OCI-LY1 (cell line): ENCODE measurements around the gene IGSF6.

Source experiments
- H2AFZ ChIP-seq: fragments of 200-600 bp; sonication (generic), shearing (Covaris generic); 2 replicates; pipeline ENCODE4 v1.6.0; 2014; ENCODE audit warnings: antibody characterized with exemption, mild to moderate bottlenecking, low read length
- H3F3A ChIP-seq: fragments of 200-600 bp; sonication (generic), shearing (Covaris generic); 2 replicates; pipeline ENCODE4 v1.6.0; 2014; ENCODE audit warnings: mild to moderate bottlenecking, antibody characterized with exemption, low read length, moderate library complexity; ENCODE audit not compliant: insufficient read depth
- H3K27ac ChIP-seq: fragments of 200-600 bp; sonication (generic); 2 replicates; pipeline ENCODE4 v1.5.1; 2014; ENCODE audit warnings: low read length, mixed run types, mild to moderate bottlenecking, low read depth; ENCODE audit not compliant: poor library complexity, severe bottlenecking
- H3K27me3 ChIP-seq: fragments of 200-600 bp; sonication (generic); 2 replicates; pipeline ENCODE4 v1.6.0; 2014; ENCODE audit warnings: antibody characterized with exemption, mild to moderate bottlenecking, low read length, moderate library complexity; ENCODE audit not compliant: insufficient read depth
- H3K36me3 ChIP-seq: fragments of 200-600 bp; sonication (generic); 2 replicates; pipeline ENCODE4 v1.6.1; 2014; ENCODE audit warnings: mild to moderate bottlenecking, antibody characterized with exemption, low read length, moderate library complexity, mixed read lengths; ENCODE audit not compliant: insufficient read depth
- H3K4me1 ChIP-seq: fragments of 200-600 bp; sonication (generic); 2 replicates; pipeline ENCODE4 v1.5.1; 2014; ENCODE audit warnings: mild to moderate bottlenecking, low read length, moderate library complexity; ENCODE audit not compliant: insufficient read depth, severe bottlenecking
- H3K4me2 ChIP-seq: fragments of 200-600 bp; sonication (generic), shearing (Covaris generic); 2 replicates; pipeline ENCODE4 v1.6.1; 2014; ENCODE audit warnings: low read length
- H3K4me3 ChIP-seq: fragments of 200-600 bp; sonication (generic); 2 replicates; pipeline ENCODE4 v1.5.1; 2014; ENCODE audit warnings: low read length, low read depth, mild to moderate bottlenecking, mixed read lengths; ENCODE audit not compliant: poor library complexity, severe bottlenecking
- H3K79me2 ChIP-seq: fragments of 200-600 bp; shearing (Covaris generic); 2 replicates; pipeline ENCODE4 v1.6.1; 2016; ENCODE audit warnings: mixed run types, low read length, mixed read lengths; ENCODE audit not compliant: insufficient read depth
- H3K9ac ChIP-seq: fragments of 200-600 bp; sonication (generic), shearing (Covaris generic); 2 replicates; pipeline ENCODE4 v1.6.1; 2014; ENCODE audit warnings: mild to moderate bottlenecking, low read length, mixed read lengths
- H3K9me2 ChIP-seq: fragments of 200-600 bp; sonication (generic), shearing (Covaris generic); 2 replicates; pipeline ENCODE4 v1.6.1; 2014; ENCODE audit warnings: low read depth, mild to moderate bottlenecking, low read length, mixed read lengths
- H3K9me3 ChIP-seq: fragments of 200-600 bp; shearing (Covaris generic); 2 replicates; pipeline ENCODE4 v1.6.1; 2014; ENCODE audit warnings: low read length, mixed read lengths
- H4K20me1 ChIP-seq: fragments of 200-600 bp; sonication (generic), shearing (Covaris generic); 2 replicates; pipeline ENCODE4 v1.6.0; 2016; ENCODE audit warnings: mild to moderate bottlenecking, low read length; ENCODE audit not compliant: insufficient read depth
- CTCF ChIP-seq: fragments of 200-600 bp; sonication (generic), shearing (Covaris generic); IDR thresholded peaks from 2 replicates; pipeline ENCODE4 v1.5.1; 2017; ENCODE audit warnings: mild to moderate bottlenecking, antibody characterized with exemption, low read length, moderate library complexity, mixed read lengths
- EZH2 ChIP-seq: fragments of 200-600 bp; sonication (generic), shearing (Covaris generic); IDR thresholded peaks from 2 replicates; pipeline ENCODE4 v1.8.0; 2017; ENCODE audit warnings: borderline replicate concordance, mixed run types, mild to moderate bottlenecking, antibody characterized with exemption, low read length, moderate library complexity, mixed read lengths

The IGSF6 gene

GRCh38 chr16:21664801-21665492, 12.5 kb upstream of the IGSF6 start:
- TF ChIP-seq EZH2, result no peak
- TF ChIP-seq CTCF, result no peak
- Histone ChIP-seq H4K20me1 (no peaks in the 10 kb centered on the region), H3K27ac (no peak overlapping the region), H3K4me2 (no peak overlapping the region), H3K36me3 (no peaks in the 10 kb centered on the region), H3F3A (no peaks in the 10 kb centered on the region), H3K9me3 (no peaks in the 10 kb centered on the region), H3K79me2 (no peaks in the 10 kb centered on the region), H3K4me3 (no peak overlapping the region), H3K9ac (no peak overlapping the region), H3K27me3 (no peaks in the 10 kb centered on the region), H3K4me1 (peaks cover 13% of the 10 kb centered on the region), H3K9me2 (no peaks in the 10 kb centered on the region), H2AFZ (no peak overlapping the region)

GRCh38 chr16:21663889-21664647, 11.7 kb upstream of the IGSF6 start, which contains the start of gene OTOA:
TSS of gene OTOA (plus strand) at chr16:21663968. CDS start at chr16:21678515, 14,547 bp downstream.
- Histone ChIP-seq H3K27me3 (no peaks in the 10 kb centered on the region), H3K4me2 (peak within 1 kb of the TSS; percentile 76), H3K36me3 (no peaks in the 10 kb centered on the region), H4K20me1 (no peaks in the 10 kb centered on the region), H2AFZ (no peak within 1 kb of the TSS), H3K9ac (no peak within 1 kb of the TSS; the same call in 1 of the 2 replicates), H3K4me1 (peaks cover 13% of the 10 kb centered on the region), H3K79me2 (no peaks in the 10 kb centered on the region), H3K4me3 (peak within 1 kb of the TSS; percentile 50), H3F3A (no peaks in the 10 kb centered on the region), H3K9me3 (no peaks in the 10 kb centered on the region), H3K27ac (no peak within 1 kb of the TSS), H3K9me2 (no peaks in the 10 kb centered on the region)
- no peak for TF ChIP-seq EZH2
- no peak for TF ChIP-seq CTCF

GRCh38 chr16:21659124-21659523, 6.7 kb upstream of the IGSF6 start:
- Histone ChIP-seq H2AFZ (no peak overlapping the region), H4K20me1 (no peaks in the 10 kb centered on the region), H3K9me2 (no peaks in the 10 kb centered on the region), H3K9me3 (no peaks in the 10 kb centered on the region), H3K27ac (no peak overlapping the region), H3K4me1 (peaks cover 37% of the 10 kb centered on the region), H3K9ac (no peak overlapping the region), H3K4me2 (no peak overlapping the region), H3K4me3 (no peak overlapping the region), H3F3A (peaks cover 10% of the 10 kb centered on the region), H3K27me3 (no peaks in the 10 kb centered on the region), H3K36me3 (peaks cover 21% of the 10 kb centered on the region; the same call in 1 of the 2 replicates), H3K79me2 (no peaks in the 10 kb centered on the region)
- no peak for TF ChIP-seq EZH2
- no peak for TF ChIP-seq CTCF
